IMR-90 (cell line): Measurements from ENCODE around the gene AVP. TPM values are rescaled to one million over a fixed set of nuclear protein-coding genes. Genes with fewer than 3 reads are reported as not detected.

ENCODE experiments used
- ATAC-seq: fragments of 200-7000 bp; cut with Tn5 transposase; 2 replicates; pipeline ENCODE4 v1.9.1; 2020; ENCODE audit warnings: low read depth, mild to moderate bottlenecking, moderate library complexity
- BruUV-seq: library from RNA; stranded (reverse); fragments of 400-500 nt; replicated peaks from 2 replicates; lab custom pipeline; 2021; lab: Mats Ljungman, UMichigan
- CTCF ChIA-PET: fragments of 300-600 bp; formaldehyde crosslinking; extraction: SDS; loops from one replicate; lab custom pipeline; 2021; ENCODE audit warnings: antibody characterized with exemption; lab: Yijun Ruan, JAX
- POLR2A ChIA-PET: fragments of 300-600 bp; sonication (Branson Sonifier 250); formaldehyde crosslinking; loops from one replicate; lab custom pipeline; 2022; ENCODE audit warnings: antibody characterized with exemption; ENCODE audit not compliant: unreplicated experiment; lab: Charles Lee
- DNase-seq: peaks from one replicate; pipeline ENCODE4 v3.0.0; 2013
- H2AFZ ChIP-seq: replicated peaks from 2 replicates; pipeline ENCODE3; 2013; ENCODE audit warnings: low read length, mild to moderate bottlenecking; ENCODE audit not compliant: poor library complexity
- H2AK5ac ChIP-seq: 2 replicates; pipeline ENCODE4 v1.6.1; 2013; ENCODE audit warnings: low read depth, low read length, inconsistent platforms
- H2AK9ac ChIP-seq: replicated peaks from 2 replicates; pipeline ENCODE3; 2013; ENCODE audit warnings: mild to moderate bottlenecking, low read depth, low read length, moderate library complexity; ENCODE audit not compliant: poor library complexity
- H2BK120ac ChIP-seq: 2 replicates; pipeline ENCODE4 v1.6.1; 2013; ENCODE audit warnings: low read depth, low read length, inconsistent platforms
- H2BK15ac ChIP-seq: 3 replicates; pipeline ENCODE4 v1.6.1; 2013; ENCODE audit warnings: low read depth, low read length, inconsistent platforms
- H2BK20ac ChIP-seq: 2 replicates; pipeline ENCODE4 v1.6.1; 2013; ENCODE audit warnings: low read depth, mild to moderate bottlenecking, inconsistent platforms, low read length, moderate library complexity
- H2BK5ac ChIP-seq: 2 replicates; pipeline ENCODE4 v1.6.1; 2013; ENCODE audit warnings: mild to moderate bottlenecking, low read depth, low read length, inconsistent platforms; ENCODE audit not compliant: poor library complexity, severe bottlenecking
- H3K14ac ChIP-seq: replicated peaks from 2 replicates; pipeline ENCODE4 v1.6.1; 2013; ENCODE audit warnings: low read depth, low read length, inconsistent platforms
- H3K18ac ChIP-seq: 2 replicates; pipeline ENCODE4 v1.6.1; 2013; ENCODE audit warnings: low read depth, low read length, control low read depth
- H3K23ac ChIP-seq: 2 replicates; pipeline ENCODE4 v1.6.1; 2013; ENCODE audit warnings: low read depth, low read length, inconsistent platforms
- H3K27ac ChIP-seq: 2 replicates; pipeline ENCODE4 v1.5.1; 2013; ENCODE audit warnings: mild to moderate bottlenecking, control low read depth, low read length; ENCODE audit not compliant: insufficient read depth
- H3K27me3 ChIP-seq: 2 replicates; pipeline ENCODE4 v1.6.1; 2013; ENCODE audit warnings: low read length; ENCODE audit not compliant: control insufficient read depth, insufficient read depth
- H3K36me3 ChIP-seq: 2 replicates; pipeline ENCODE4 v1.6.1; 2013; ENCODE audit warnings: low read length, mixed read lengths; ENCODE audit not compliant: control insufficient read depth, insufficient read depth
- H3K4ac ChIP-seq: 2 replicates; pipeline ENCODE4 v1.6.1; 2013; ENCODE audit warnings: low read depth, low read length, inconsistent platforms
- H3K4me1 ChIP-seq: 2 replicates; pipeline ENCODE4 v1.6.1; 2013; ENCODE audit warnings: low read length, mixed read lengths; ENCODE audit not compliant: control insufficient read depth, insufficient read depth
- H3K4me2 ChIP-seq: 2 replicates; pipeline ENCODE4 v1.6.1; 2013; ENCODE audit warnings: low read depth, mild to moderate bottlenecking, control low read depth, low read length, moderate library complexity
- H3K4me3 ChIP-seq: 2 replicates; pipeline ENCODE4 v1.5.1; 2013; ENCODE audit warnings: low read depth, mild to moderate bottlenecking, control low read depth, low read length, moderate library complexity; ENCODE audit not compliant: insufficient read depth
- H3K56ac ChIP-seq: 2 replicates; pipeline ENCODE4 v1.6.1; 2013; ENCODE audit warnings: low read length, inconsistent platforms; ENCODE audit not compliant: insufficient read depth; ENCODE audit errors: extremely low read depth
- H3K79me1 ChIP-seq, 2 experiments: 2 replicates each; pipeline ENCODE4 v1.6.1; 2013; ENCODE audit warnings: low read length in 2 of 2, inconsistent platforms in 1 of 2, low read depth in 1 of 2
- H3K9ac ChIP-seq: 2 replicates; pipeline ENCODE4 v1.6.1; 2013; ENCODE audit warnings: low read depth, low read length, control low read depth
- H3K9me1 ChIP-seq: 2 replicates; pipeline ENCODE4 v1.6.1; 2013; ENCODE audit warnings: low read length, inconsistent platforms; ENCODE audit not compliant: insufficient read depth
- H3K9me3 ChIP-seq: 2 replicates; pipeline ENCODE4 v1.6.1; 2013; ENCODE audit warnings: low read length; ENCODE audit not compliant: control insufficient read depth, insufficient read depth
- H4K20me1 ChIP-seq: 2 replicates; pipeline ENCODE4 v1.6.1; 2013; ENCODE audit warnings: low read length, inconsistent platforms; ENCODE audit not compliant: insufficient read depth
- H4K5ac ChIP-seq: 2 replicates; pipeline ENCODE4 v1.6.1; 2013; ENCODE audit warnings: mild to moderate bottlenecking, low read depth, low read length, control low read depth
- H4K8ac ChIP-seq, 2 experiments: 2 replicates each; pipeline ENCODE4 v1.6.1; 2013; ENCODE audit warnings: low read depth in 2 of 2, low read length in 2 of 2, control low read depth in 1 of 2, inconsistent platforms in 1 of 2
- H4K91ac ChIP-seq: 2 replicates; pipeline ENCODE4 v1.6.1; 2013; ENCODE audit warnings: low read depth, low read length, inconsistent platforms; ENCODE audit not compliant: insufficient read depth
- CEBPB ChIP-seq: IDR thresholded peaks from 2 replicates; pipeline ENCODE4 v1.6.1; 2012; ENCODE audit warnings: low read depth, low read length, improper control_type of control experiment
- RCOR1 ChIP-seq: IDR thresholded peaks from 2 replicates; pipeline ENCODE4 v1.6.1; 2012; ENCODE audit warnings: mild to moderate bottlenecking, low read length, improper control_type of control experiment; ENCODE audit not compliant: insufficient replicate concordance
- WGBS, 2 experiments: methylation state at CpG; one replicate each; pipeline versions ENCODE4 v1.1.5 to v1.1.7; 2013; ENCODE audit warnings: missing lambda C conversion rate in 2 of 2; ENCODE audit not compliant: insufficient read length in 1 of 2; ENCODE audit errors: extremely low coverage in 2 of 2; 5-methylcytosine and 5-hydroxymethylcytosine counted together
- dilution Hi-C: fragments of 300-500 bp; cut with HindIII; formaldehyde crosslinking; loops from one replicate; pipeline ENCODE4 v1.14.3; 2018; ENCODE audit warnings: low sequenced_read_pairs; ENCODE audit not compliant: unreplicated experiment
- in situ Hi-C: fragments of 300-500 bp; cut with MboI; formaldehyde crosslinking; loops from 3 replicates; pipeline ENCODE4 v1.14.3; 2019; ENCODE audit warnings: low sequenced_read_pairs, inconsistent platforms, mixed read lengths
- intact Hi-C: fragments of 100-400 bp; cut with micrococcal nuclease; formaldehyde crosslinking; loops from 2 replicates; pipeline ENCODE4 v1.10.0; 2022
- polyA plus RNA-seq, 3 experiments: library from polyadenylated mRNA; depleted of rRNA; stranded (reverse); fragments of >200 nt; gene quantifications; 2 replicates each; pipeline ENCODE4 v1.2.3, GENCODE V29; 2012; ENCODE audit warnings: low replicate concordance in 1 of 3
- total RNA-seq: library from RNA; depleted of rRNA; stranded (reverse); fragments of >200 nt; gene quantifications from 2 replicates; pipeline ENCODE4 v1.2.3, GENCODE V29; 2012

Gene AVP
- total and polyA plus RNA-seq, 2 of the 4 experiments (the other 2 are of a cell fraction): not detected

GRCh38 chr20:3088031-3088430, 3.5 kb upstream of the AVP start:
- no peak overlapping the region for H3K9ac ChIP-seq
- H3K4ac ChIP-seq: no peak overlapping the region
- no peak overlapping the region for H3K4me2 ChIP-seq
- no peak overlapping the region for H2AK9ac ChIP-seq
- H3K14ac ChIP-seq: no peak overlapping the region
- WGBS, 2 experiments: 75% methylated on average over 3 of the region's 7 CpGs; no CpG with 5 or more reads in 1 of the 2 experiments
- no peak overlapping the region for H2AK5ac ChIP-seq
- dilution Hi-C loops (no loop called here), in situ Hi-C loops (no loop called here), intact Hi-C loops (no loop called here)
- no peak overlapping the region for H2BK20ac ChIP-seq
- ChIA-PET CTCF (no interaction called here), POLR2A (no interaction called here)
- no peak overlapping the region for H4K8ac ChIP-seq
- DNase-seq (no peak), ATAC-seq (no peak)
- H2BK15ac ChIP-seq: no peak overlapping the region
- no peaks in the 10 kb centered on the region for H3K79me1 ChIP-seq
- peaks cover 55% of the 10 kb centered on the region for H3K27me3 ChIP-seq
- no peaks in the 10 kb centered on the region for H4K20me1 ChIP-seq
- no peak overlapping the region for H4K91ac ChIP-seq
- H4K5ac ChIP-seq: no peak overlapping the region
- no peak overlapping the region for H3K27ac ChIP-seq
- H2AFZ ChIP-seq: no peak overlapping the region
- H3K56ac ChIP-seq: no peak overlapping the region
- H3K18ac ChIP-seq: no peak overlapping the region
- H3K4me3 ChIP-seq: no peak overlapping the region
- H3K9me3 ChIP-seq: no peaks in the 10 kb centered on the region
- no TSS peak for BruUV-seq
- no peaks in the 10 kb centered on the region for H3K4me1 ChIP-seq
- no peaks in the 10 kb centered on the region for H3K36me3 ChIP-seq
- H3K23ac ChIP-seq: no peak overlapping the region
- H3K9me1 ChIP-seq: peaks cover 2% of the 10 kb centered on the region; the same call in 1 of the 2 replicates
- H2BK120ac ChIP-seq: no peak overlapping the region
- H2BK5ac ChIP-seq: no peak overlapping the region
- no peak for TF ChIP-seq RCOR1
- TF ChIP-seq CEBPB: no peak
